OCI-LY7 (cell line): ENCODE data around the gene ZDHHC21. TPM values are rescaled to one million over a fixed set of nuclear protein-coding genes. Genes with fewer than 3 reads are reported as not detected.

Experiments used
- BruUV-seq: library from RNA; stranded (reverse); fragments of 400-500 nt; replicated peaks from 2 replicates; lab custom pipeline; 2021; lab: Mats Ljungman, UMichigan
- CTCF ChIA-PET: fragments of 300-600 bp; sonication (Branson Sonifier 250); formaldehyde crosslinking; loops from one replicate; lab custom pipeline; 2022; ENCODE audit warnings: antibody characterized with exemption; ENCODE audit not compliant: unreplicated experiment; lab: Charles Lee
- POLR2A ChIA-PET: fragments of 300-600 bp; sonication (Branson Sonifier 250); formaldehyde crosslinking; loops from one replicate; lab custom pipeline; 2022; ENCODE audit warnings: antibody characterized with exemption; lab: Charles Lee
- DNase-seq: peaks from one replicate; pipeline ENCODE4 v3.0.0-alpha.2; 2015; ENCODE audit warnings: low spot score
- H2AFZ ChIP-seq: fragments of 200-600 bp; sonication (generic), shearing (Covaris generic); 2 replicates; pipeline ENCODE4 v1.6.1; 2014; ENCODE audit warnings: mild to moderate bottlenecking, antibody characterized with exemption, low read length, moderate library complexity
- H3K27ac ChIP-seq: fragments of 200-600 bp; sonication (generic); 2 replicates; pipeline ENCODE4 v1.5.1; 2014; ENCODE audit warnings: mixed run types, low read depth, mild to moderate bottlenecking, moderate library complexity, low read length, inconsistent platforms; ENCODE audit not compliant: poor library complexity, severe bottlenecking
- H3K36me3 ChIP-seq: fragments of 200-600 bp; sonication (generic); 2 replicates; pipeline ENCODE4 v1.6.1; 2014; ENCODE audit warnings: mild to moderate bottlenecking, antibody characterized with exemption, low read length, moderate library complexity, mixed read lengths; ENCODE audit not compliant: insufficient read depth
- H3K4me1 ChIP-seq: fragments of 200-600 bp; sonication (generic); 2 replicates; pipeline ENCODE4 v1.5.1; 2014; ENCODE audit warnings: mild to moderate bottlenecking, low read length; ENCODE audit not compliant: insufficient read depth, poor library complexity, severe bottlenecking
- H3K4me2 ChIP-seq: fragments of 200-600 bp; sonication (generic); 2 replicates; pipeline ENCODE4 v1.6.1; 2014; ENCODE audit warnings: mild to moderate bottlenecking, low read length
- H3K4me3 ChIP-seq: fragments of 200-600 bp; sonication (generic); 2 replicates; pipeline ENCODE4 v1.5.1; 2014; ENCODE audit warnings: mild to moderate bottlenecking, low read depth, low read length; ENCODE audit not compliant: poor library complexity, severe bottlenecking
- H3K79me2 ChIP-seq: fragments of 200-600 bp; sonication (generic); 2 replicates; pipeline ENCODE4 v1.6.1; 2016; ENCODE audit warnings: low read depth, mild to moderate bottlenecking, low read length, moderate library complexity, mixed read lengths; ENCODE audit not compliant: insufficient read depth
- H3K9me2 ChIP-seq: fragments of 200-600 bp; sonication (generic); 2 replicates; pipeline ENCODE4 v1.6.1; 2016; ENCODE audit warnings: mild to moderate bottlenecking, low read length, mixed read lengths; ENCODE audit not compliant: insufficient read depth
- H3K9me3 ChIP-seq: fragments of 200-600 bp; sonication (generic); 2 replicates; pipeline ENCODE4 v1.6.1; 2014; ENCODE audit warnings: mild to moderate bottlenecking, mixed run types, low read length, mixed read lengths
- H4K20me1 ChIP-seq: fragments of 200-600 bp; sonication (generic); 2 replicates; pipeline ENCODE4 v1.6.1; 2014; ENCODE audit warnings: mild to moderate bottlenecking, antibody characterized with exemption, low read length, moderate library complexity, mixed read lengths; ENCODE audit not compliant: insufficient read depth
- EZH2phosphoT487 ChIP-seq: fragments of 200-600 bp; sonication (generic); IDR thresholded peaks from 2 replicates; pipeline ENCODE4 v1.6.1; 2018; ENCODE audit warnings: low read depth, borderline replicate concordance, mild to moderate bottlenecking, mixed run types, antibody characterized with exemption, low read length, moderate library complexity, mixed read lengths
- intact Hi-C: fragments of 100-400 bp; cut with micrococcal nuclease; formaldehyde crosslinking; loops from one replicate; pipeline ENCODE4 v1.10.0; 2022; ENCODE audit not compliant: unreplicated experiment
- total RNA-seq, 2 experiments: library from RNA; depleted of rRNA in 1 of 2; stranded (reverse); fragments of >200 nt in 1 of 2; shearing (Covaris generic) in 1 of 2; gene quantifications; 2 replicates each; pipeline ENCODE4 v1.2.3, GENCODE V29; 2014 to 2022
- TF ChIP-seq, protein P1 (sequence below): fragments of 200-600 bp; sonication (generic); conservative IDR thresholded peaks from 2 replicates; pipeline ENCODE4 v1.5.1; 2014; ENCODE audit warnings: mild to moderate bottlenecking, antibody characterized with exemption, low read length, moderate library complexity, mixed read lengths

Gene ZDHHC21
- total RNA-seq, 2 experiments from 2014 or later: 13.0 to 16.2 TPM

- H2AFZ ChIP-seq: no peak overlapping the region
- peaks cover 37% of the 10 kb centered on the region for H3K36me3 ChIP-seq
- no peak overlapping the region for H3K27ac ChIP-seq
- H3K9me3 ChIP-seq: peaks cover 23% of the 10 kb centered on the region
- no peak for TF ChIP-seq EZH2phosphoT487
- TF ChIP-seq, protein P1, sequence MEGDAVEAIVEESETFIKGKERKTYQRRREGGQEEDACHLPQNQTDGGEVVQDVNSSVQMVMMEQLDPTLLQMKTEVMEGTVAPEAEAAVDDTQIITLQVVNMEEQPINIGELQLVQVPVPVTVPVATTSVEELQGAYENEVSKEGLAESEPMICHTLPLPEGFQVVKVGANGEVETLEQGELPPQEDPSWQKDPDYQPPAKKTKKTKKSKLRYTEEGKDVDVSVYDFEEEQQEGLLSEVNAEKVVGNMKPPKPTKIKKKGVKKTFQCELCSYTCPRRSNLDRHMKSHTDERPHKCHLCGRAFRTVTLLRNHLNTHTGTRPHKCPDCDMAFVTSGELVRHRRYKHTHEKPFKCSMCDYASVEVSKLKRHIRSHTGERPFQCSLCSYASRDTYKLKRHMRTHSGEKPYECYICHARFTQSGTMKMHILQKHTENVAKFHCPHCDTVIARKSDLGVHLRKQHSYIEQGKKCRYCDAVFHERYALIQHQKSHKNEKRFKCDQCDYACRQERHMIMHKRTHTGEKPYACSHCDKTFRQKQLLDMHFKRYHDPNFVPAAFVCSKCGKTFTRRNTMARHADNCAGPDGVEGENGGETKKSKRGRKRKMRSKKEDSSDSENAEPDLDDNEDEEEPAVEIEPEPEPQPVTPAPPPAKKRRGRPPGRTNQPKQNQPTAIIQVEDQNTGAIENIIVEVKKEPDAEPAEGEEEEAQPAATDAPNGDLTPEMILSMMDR: no peak
- ChIA-PET CTCF (no interaction called here), POLR2A (interaction anchor here (0.8 kb wide), 1 partner anchor 37 kb away, joined by 3 read pairs; no protein-coding TSS in a partner anchor)
- no peak overlapping the region for H3K4me3 ChIP-seq
- no peak overlapping the region for H3K4me2 ChIP-seq
- no TSS peak for BruUV-seq
- no peaks in the 10 kb centered on the region for H3K79me2 ChIP-seq
- no peaks in the 10 kb centered on the region for H4K20me1 ChIP-seq
- intact Hi-C loops: no loop called here
- no peaks in the 10 kb centered on the region for H3K9me2 ChIP-seq
- DNase-seq: no peak
- H3K4me1 ChIP-seq: no peaks in the 10 kb centered on the region
These were observed 42.6 kb downstream of the ZDHHC21 start for GRCh38 chr9:14650596-14650995.

GRCh38 chr9:14645648-14646047, 47.6 kb downstream of the ZDHHC21 start:
- no TSS peak for BruUV-seq
- Histone ChIP-seq H3K79me2 (no peaks in the 10 kb centered on the region), H2AFZ (no peak overlapping the region), H4K20me1 (no peaks in the 10 kb centered on the region), H3K27ac (no peak overlapping the region), H3K9me3 (no peaks in the 10 kb centered on the region), H3K9me2 (no peaks in the 10 kb centered on the region), H3K4me2 (no peak overlapping the region), H3K4me1 (no peaks in the 10 kb centered on the region), H3K36me3 (peaks cover 6% of the 10 kb centered on the region; the same call in 1 of the 2 replicates), H3K4me3 (no peak overlapping the region)
- POLR2A ChIA-PET: no interaction called here
- TF ChIP-seq, protein P1: no peak
- TF ChIP-seq EZH2phosphoT487: no peak
- intact Hi-C loops: no loop called here
- DNase-seq: no peak
- CTCF ChIA-PET: no interaction called here

GRCh38 chr9:14640967-14641366, 52.3 kb downstream of the ZDHHC21 start:
- no peak overlapping the region for H2AFZ ChIP-seq

More at GRCh38 chr9:14640967-14641366, 52.3 kb downstream of the ZDHHC21 start:
- no peaks in the 10 kb centered on the region for H3K9me2 ChIP-seq
- no peaks in the 10 kb centered on the region for H3K9me3 ChIP-seq
- DNase-seq: no peak
- no peaks in the 10 kb centered on the region for H3K79me2 ChIP-seq
- no peaks in the 10 kb centered on the region for H3K4me1 ChIP-seq
- TF ChIP-seq EZH2phosphoT487: no peak
- TF ChIP-seq, protein P1: no peak
- no peak overlapping the region for H3K27ac ChIP-seq
- CTCF ChIA-PET: no interaction called here
- intact Hi-C loops: no loop called here
- H3K4me3 ChIP-seq: no peak overlapping the region
- H3K36me3 ChIP-seq: peaks cover 17% of the 10 kb centered on the region; the same call in 1 of the 2 replicates
- H4K20me1 ChIP-seq: no peaks in the 10 kb centered on the region
- no peak overlapping the region for H3K4me2 ChIP-seq
- BruUV-seq: no TSS peak
- POLR2A ChIA-PET: no interaction called here
